Bronchial epithelial cell (primary cell): ENCODE measurements around the gene TIMP2. TPM values are rescaled to one million over a fixed set of nuclear protein-coding genes. Genes with fewer than 3 reads are reported as not detected.

Experiments
- DNase-seq: peaks from one replicate; pipeline ENCODE4 v3.0.0-alpha.2; 2010; ENCODE audit warnings: low read depth
- FAIRE-seq: peaks from 2 replicates; lab custom pipeline; 2011; peaks lifted over from hg19 to GRCh38; lab: Jason Lieb, UNC
- H3K27me3 ChIP-seq: 2 replicates; pipeline ENCODE4 v1.5.1; 2011; ENCODE audit warnings: low read length; ENCODE audit not compliant: control insufficient read depth, insufficient read depth
- H3K36me3 ChIP-seq: 2 replicates; pipeline ENCODE4 v1.5.1; 2011; ENCODE audit warnings: low read length; ENCODE audit not compliant: control insufficient read depth, insufficient read depth
- H3K4me3 ChIP-seq: 2 replicates; pipeline ENCODE4 v1.5.1; 2011; ENCODE audit warnings: mild to moderate bottlenecking, low read depth, low read length, control low read depth
- CTCF ChIP-seq: IDR thresholded peaks from 2 replicates; pipeline ENCODE4 v1.5.1; 2011; ENCODE audit warnings: mild to moderate bottlenecking, moderate library complexity, low read length, control low read depth, inconsistent platforms; ENCODE audit not compliant: insufficient read depth, severe bottlenecking
- total RNA-seq: library from RNA; depleted of rRNA; stranded (reverse); fragments of >200 nt; gene quantifications from 2 replicates; pipeline ENCODE4 v1.2.1, GENCODE V29; 2014

The TIMP2 gene
- total RNA-seq, 1 donor from 2014 or later, result 2.1 TPM

GRCh38 chr17:78959803-78960202, 34.6 kb upstream of the TIMP2 start:
- no peaks in the 10 kb centered on the region for H3K27me3 ChIP-seq
- no peaks in the 10 kb centered on the region for H3K36me3 ChIP-seq
- no peak for DNase-seq
- H3K4me3 ChIP-seq, result no peak overlapping the region
- peak; percentile 43 for FAIRE-seq
- TF ChIP-seq CTCF, result no peak

GRCh38 chr17:78958641-78959127, 33.5 kb upstream of the TIMP2 start:
- no peak for TF ChIP-seq CTCF
- Histone ChIP-seq H3K36me3 (no peaks in the 10 kb centered on the region), H3K27me3 (no peaks in the 10 kb centered on the region), H3K4me3 (no peak overlapping the region)
- DNase-seq (no peak), FAIRE-seq (no peak)

- TF ChIP-seq CTCF, result no peak
- no peaks in the 10 kb centered on the region for H3K36me3 ChIP-seq
- no peaks in the 10 kb centered on the region for H3K27me3 ChIP-seq
- no peak overlapping the region for H3K4me3 ChIP-seq
- FAIRE-seq (no peak), DNase-seq (no peak)
Measured at GRCh38 chr17:78957128-78957527, 31.9 kb upstream of the TIMP2 start.

GRCh38 chr17:78956254-78956653, 31.1 kb upstream of the TIMP2 start:
- no peak for FAIRE-seq
- no peak for DNase-seq

GRCh38 chr17:78954684-78955083, 29.5 kb upstream of the TIMP2 start:
- TF ChIP-seq CTCF, result no peak
- Histone ChIP-seq H3K27me3 (no peaks in the 10 kb centered on the region), H3K4me3 (no peak overlapping the region), H3K36me3 (no peaks in the 10 kb centered on the region)
- no peak for FAIRE-seq
- no peak for DNase-seq

More at GRCh38 chr17:78956254-78956653, 31.1 kb upstream of the TIMP2 start:
- Histone ChIP-seq H3K27me3 (no peaks in the 10 kb centered on the region), H3K36me3 (no peaks in the 10 kb centered on the region), H3K4me3 (no peak overlapping the region)
- no peak for TF ChIP-seq CTCF
